ENCODE data around the gene ACKR3. TPM values are rescaled to one million over a fixed set of nuclear protein-coding genes. Genes with fewer than 3 reads are reported as not detected.

The ACKR3 gene
- total RNA-seq, 1 donor from 2014 or later: 75.6 TPM

GRCh38 chr2:236597629-236598028 lies 28.0 kb downstream of the ACKR3 start:
- peak overlapping the region in 1 of 2 donors; percentile 19 for H3K4me3 ChIP-seq
- no peaks in the 10 kb centered on the region for H3K36me3 ChIP-seq
- peaks cover 0 to 6% of the 10 kb centered on the region in 2 donors for H3K4me1 ChIP-seq
- intact Hi-C loops (cut with DNase I): loop anchor here (1.0 kb wide), 1 partner anchor 45 kb away; no protein-coding TSS in a partner anchor
- H3K27ac ChIP-seq: peak overlapping the region; percentile 41 to 62
- TF ChIP-seq CTCF (IDR thresholded peaks at IDR 0.05): no peak
- H3K9me3 ChIP-seq: no peaks in the 10 kb centered on the region
- DNase-seq (ENCODE audit: low spot score in 2 of 2): no peak
- H3K27me3 ChIP-seq: no peaks in the 10 kb centered on the region

- no peaks in the 10 kb centered on the region for H3K9me3 ChIP-seq
- intact Hi-C loops (cut with DNase I): no loop called here
- DNase-seq (ENCODE audit: low spot score in 2 of 2): no peak
- H3K4me3 ChIP-seq: no peak overlapping the region
- no peak for TF ChIP-seq CTCF (IDR thresholded peaks at IDR 0.05)
- no peaks in the 10 kb centered on the region for H3K36me3 ChIP-seq
- peaks cover 0 to 6% of the 10 kb centered on the region in 2 donors for H3K4me1 ChIP-seq
- no peaks in the 10 kb centered on the region for H3K27me3 ChIP-seq
- H3K27ac ChIP-seq: no peak overlapping the region
These were observed 29.4 kb downstream of the ACKR3 start for GRCh38 chr2:236599059-236599458.

GRCh38 chr2:236600158-236600557 lies 30.5 kb downstream of the ACKR3 start:
- no peaks in the 10 kb centered on the region for H3K9me3 ChIP-seq
- no peak overlapping the region for H3K4me3 ChIP-seq
- H3K27me3 ChIP-seq: no peaks in the 10 kb centered on the region
- no peak for TF ChIP-seq CTCF (IDR thresholded peaks at IDR 0.05)
- no peak overlapping the region for H3K27ac ChIP-seq
- intact Hi-C loops (cut with DNase I): no loop called here
- no peak for DNase-seq (ENCODE audit: low spot score in 2 of 2)
- peaks cover 0 to 6% of the 10 kb centered on the region in 2 donors for H3K4me1 ChIP-seq
- H3K36me3 ChIP-seq: no peaks in the 10 kb centered on the region

- H3K27ac ChIP-seq: no peak overlapping the region
- no peaks in the 10 kb centered on the region for H3K36me3 ChIP-seq
- no peak for TF ChIP-seq CTCF (IDR thresholded peaks at IDR 0.05)
- no peak overlapping the region for H3K4me3 ChIP-seq
- H3K4me1 ChIP-seq: peaks cover 0 to 6% of the 10 kb centered on the region in 2 donors
- intact Hi-C loops (cut with DNase I): no loop called here
- H3K9me3 ChIP-seq: no peaks in the 10 kb centered on the region
- no peak for DNase-seq (ENCODE audit: low spot score in 2 of 2)
- no peaks in the 10 kb centered on the region for H3K27me3 ChIP-seq
These were observed 31.3 kb downstream of the ACKR3 start for GRCh38 chr2:236600892-236601291.

- Histone ChIP-seq H3K4me1 (peaks cover 0 to 6% of the 10 kb centered on the region in 2 donors), H3K27ac (no peak overlapping the region), H3K4me3 (no peak overlapping the region), H3K27me3 (no peaks in the 10 kb centered on the region), H3K9me3 (no peaks in the 10 kb centered on the region), H3K36me3 (no peaks in the 10 kb centered on the region)
- no peak for TF ChIP-seq CTCF (IDR thresholded peaks at IDR 0.05)
- no peak for DNase-seq (ENCODE audit: low spot score in 2 of 2)
- intact Hi-C loops (cut with DNase I): no loop called here
These were observed 31.9 kb downstream of the ACKR3 start for GRCh38 chr2:236601316-236602202.

Measured in ascending aorta (tissue), 2 donors.